HG03064 (cell line): ENCODE results near the gene KIF25.
"Not testable (repeated sequence)": the region's sequence is repeated elsewhere in the genome, so short reads cannot be mapped to it uniquely, and the experiment has no call there.

ENCODE experiments used
- ATAC-seq: cut with Tn5 transposase; IDR thresholded peaks from one replicate; pipeline ENCODE4 v1.9.1; 2021; ENCODE audit warnings: low read depth; ENCODE audit not compliant: unreplicated experiment

The KIF25 gene

GRCh38 chr6:168061269-168062210, 64.1 kb downstream of the KIF25 start:
- no peak for ATAC-seq

GRCh38 chr6:168062346-168063289, 65.1 kb downstream of the KIF25 start:
- ATAC-seq, result no peak

- no peak for ATAC-seq
Observed at GRCh38 chr6:168063431-168063830, 66.0 kb downstream of the KIF25 start.

GRCh38 chr6:168064226-168064807, 66.8 kb downstream of the KIF25 start:
- ATAC-seq, result no peak

GRCh38 chr6:168067081-168067759, 69.7 kb downstream of the KIF25 start:
- no peak for ATAC-seq

GRCh38 chr6:168070804-168071203, 73.3 kb downstream of the KIF25 start:
- no peak for ATAC-seq

GRCh38 chr6:168071620-168072019, 74.1 kb downstream of the KIF25 start:
- ATAC-seq, result no peak

GRCh38 chr6:168072261-168072660, 74.8 kb downstream of the KIF25 start:
- ATAC-seq, result no peak

- ATAC-seq, result no peak
Observed at GRCh38 chr6:168072730-168073129, 75.3 kb downstream of the KIF25 start.

GRCh38 chr6:168073937-168074730, 76.7 kb downstream of the KIF25 start:
- ATAC-seq, result no peak

- no peak for ATAC-seq
Observed at GRCh38 chr6:168075216-168075615, 77.7 kb downstream of the KIF25 start.

GRCh38 chr6:168075787-168076202, 78.3 kb downstream of the KIF25 start:
- ATAC-seq, result no peak

- not testable (repeated sequence) for ATAC-seq
Observed at GRCh38 chr6:168077401-168077800, 79.9 kb downstream of the KIF25 start.

- no peak for ATAC-seq
Observed at GRCh38 chr6:168078175-168078942, 80.9 kb downstream of the KIF25 start.

GRCh38 chr6:168078943-168079405, 81.5 kb downstream of the KIF25 start, which contains the start of gene FRMD1:
TSS of gene FRMD1 (minus strand) at chr6:168079212. CDS start at chr6:168079094, 118 bp downstream.
- ATAC-seq, result no peak

GRCh38 chr6:168080393-168081077, 83.1 kb downstream of the KIF25 start:
- ATAC-seq, result no peak

GRCh38 chr6:168081858-168082546, 84.5 kb downstream of the KIF25 start:
- no peak for ATAC-seq
